ENCODE results near the gene SLC44A4. TPM values are rescaled to one million over a fixed set of nuclear protein-coding genes. Genes with fewer than 3 reads are reported as not detected.

The SLC44A4 gene
- total and polyA plus RNA-seq, 2 of the 8 experiments (the other 6 are each of a cell fraction or from before 2014, with no cell fraction given), result 4.8 to 7.0 TPM

GRCh38 chr6:31836047-31836473 is 42.7 kb downstream of the SLC44A4 start:
- Histone ChIP-seq H3K14ac (ENCODE audit: insufficient read length) (no peak overlapping the region), H3K23ac (ENCODE audit: insufficient read length) (no peak overlapping the region), H4K91ac (replicated peaks; ENCODE audit: insufficient read length, low read length) (no peak overlapping the region), H2AFZ (ENCODE audit: low read length) (no peak overlapping the region), H2BK5ac (ENCODE audit: low read depth, low read length) (peak overlapping the region; percentile 32; the same call in 1 of the 2 replicates), H3K56ac (replicated peaks; ENCODE audit: insufficient read length, low read depth, low read length) (peak overlapping the region; percentile 79), H3K4me1 (replicated peaks in 1 of 4; ENCODE audit: control insufficient read depth in 3 of 4, insufficient read depth in 4 of 4, low read length in 3 of 4) (peaks cover 2 to 9% (median 6%) of the 10 kb centered on the region in 4 experiments; a peak in 5 of 7 replicates), H3K23me2 (ENCODE audit: low read depth, low read length) (peaks cover 15% of the 10 kb centered on the region), H3K9me3 (ENCODE audit: insufficient read depth in 2 of 2, low read depth in 1 of 2, low read length in 1 of 2) (no peaks in the 10 kb centered on the region), H2BK12ac (ENCODE audit: low read depth, low read length) (no peak overlapping the region), H3K4me2 (ENCODE audit: insufficient read depth in 1 of 2, low read depth in 2 of 2, low read length in 2 of 2) (peak overlapping the region; percentile 84 to 99), H3K36me3 (ENCODE audit: control insufficient read depth in 2 of 4, insufficient read depth in 4 of 4, low read length in 3 of 4) (peaks cover 34 to 57% (median 46%) of the 10 kb centered on the region in 4 experiments), H3K79me1 (ENCODE audit: low read depth, low read length) (peaks cover 3% of the 10 kb centered on the region; the same call in 1 of the 2 replicates), H3K27ac (ENCODE audit: low read depth, low read length) (peak overlapping the region; percentile 2; the same call in 1 of the 2 replicates), H3K18ac (ENCODE audit: extremely low read depth, low read length) (peak overlapping the region; percentile 4), H4K20me1 (replicated peaks in 1 of 2; ENCODE audit: control insufficient read depth in 1 of 2, insufficient read depth in 2 of 2, low read length in 2 of 2) (peaks cover 18 to 22% of the 10 kb centered on the region in 2 experiments), H2BK120ac (replicated peaks; ENCODE audit: low read depth, low read length) (no peak overlapping the region), H4K8ac (ENCODE audit: extremely low read depth, insufficient read depth, low read length) (no peak overlapping the region), H3K27me3 (replicated peaks in 1 of 4; ENCODE audit: control insufficient read depth in 3 of 4, extremely low read depth in 1 of 4, insufficient read depth in 3 of 4, low read length in 3 of 4) (no peaks in the 10 kb centered on the region), H2BK20ac (ENCODE audit: low read length) (no peak overlapping the region), H4K5ac (ENCODE audit: insufficient read length, low read depth, low read length) (no peak overlapping the region), H3K9ac (replicated peaks in 1 of 4; ENCODE audit: extremely low read depth in 1 of 4, low read depth in 3 of 4, low read length in 3 of 4) (peak overlapping the region; percentile 58 to 96 (median 84)), H3K4me3 (ENCODE audit: extremely low read depth in 1 of 4, insufficient read depth in 2 of 4, low read depth in 3 of 4, low read length in 4 of 4) (peak overlapping the region; percentile 70 to 99 (median 92)), H2AK5ac (ENCODE audit: low read depth, low read length) (no peak overlapping the region), H2BK15ac (ENCODE audit: low read length) (no peak overlapping the region), H3K79me2 (ENCODE audit: control insufficient read depth in 1 of 2, insufficient read depth in 2 of 2, low read length in 2 of 2) (peaks cover 17 to 44% of the 10 kb centered on the region in 2 experiments), H3K4ac (replicated peaks; ENCODE audit: insufficient read length, low read depth, low read length) (peak overlapping the region; percentile 12)
- ChIA-PET CTCF (ENCODE audit: partially characterized antibody) (interaction anchor here (0.6 to 4.5 kb wide), 5 partner anchors 45 to 70 kb away, joined by 3 to 15 read pairs (median 7); no protein-coding TSS in a partner anchor), POLR2A (ENCODE audit: partially characterized antibody) (interaction anchor here (0.5 to 11.4 kb wide), 31 partner anchors 11 to 214 kb away, joined by 3 to 189 read pairs (median 6); partner anchors contain the start of genes BAG6, C6orf47, DXO and GPANK1)
- no peak for FAIRE-seq
- WGBS, 2 experiments (ENCODE audit: extremely low coverage in 1 of 2, insufficient coverage in 1 of 2, insufficient read length in 1 of 2, insufficient replicate concordance in 2 of 2, low coverage in 1 of 2, low lambda C conversion rate in 2 of 2, missing lambda C conversion rate in 1 of 2), result 13% methylated on average over 14 of the region's 14 CpGs; no CpG with 5 or more reads in 1 of the 2 experiments
- no peak for DNase-seq (ENCODE audit: low read depth in 1 of 2, low spot score in 2 of 2)
- TF ChIP-seq POLR2AphosphoS5 (IDR thresholded peaks at IDR 0.05; ENCODE audit: low read depth, low read length), result no peak; the same call in 1 of the 2 replicates
- TF ChIP-seq RBBP5 (IDR thresholded peaks at IDR 0.05; ENCODE audit: borderline replicate concordance, low read depth, low read length), result no peak
- no peak for TF ChIP-seq CHD2 (IDR thresholded peaks at IDR 0.05; ENCODE audit: low read length)

All from H1 (cell line).